GM18520 (cell line): Measurements from ENCODE around the gene EVI5.
"Not testable (repeated sequence)": the region's sequence is repeated elsewhere in the genome, so short reads cannot be mapped to it uniquely, and the experiment has no call there.

Source experiments
- ATAC-seq: cut with Tn5 transposase; IDR thresholded peaks from one replicate; pipeline ENCODE4 v1.9.1; 2021; ENCODE audit not compliant: unreplicated experiment

EVI5 gene

GRCh38 chr1:92749024-92749634, 35.8 kb downstream of the EVI5 start:
- ATAC-seq: no peak

GRCh38 chr1:92748138-92748537, 36.8 kb downstream of the EVI5 start:
- ATAC-seq: no peak

GRCh38 chr1:92747735-92748134, 37.2 kb downstream of the EVI5 start:
- no peak for ATAC-seq

GRCh38 chr1:92746255-92746654, 38.7 kb downstream of the EVI5 start:
- not testable (repeated sequence) for ATAC-seq

GRCh38 chr1:92743221-92743620, 41.7 kb downstream of the EVI5 start:
- ATAC-seq: no peak

- no peak for ATAC-seq
Observed at GRCh38 chr1:92739669-92740524, 45.0 kb downstream of the EVI5 start.

GRCh38 chr1:92736395-92736794, 48.5 kb downstream of the EVI5 start:
- no peak for ATAC-seq

- no peak for ATAC-seq
Observed at GRCh38 chr1:92730476-92730875, 54.4 kb downstream of the EVI5 start.

- ATAC-seq: no peak
Observed at GRCh38 chr1:92728697-92729096, 56.2 kb downstream of the EVI5 start.

- not testable (repeated sequence) for ATAC-seq
Observed at GRCh38 chr1:92723713-92724112, 61.2 kb downstream of the EVI5 start.

GRCh38 chr1:92721886-92722285, 63.0 kb downstream of the EVI5 start:
- ATAC-seq: no peak

- not testable (repeated sequence) for ATAC-seq
Observed at GRCh38 chr1:92721157-92721556, 63.8 kb downstream of the EVI5 start.

GRCh38 chr1:92715476-92715951, 69.4 kb downstream of the EVI5 start:
- ATAC-seq: not testable (repeated sequence)

- ATAC-seq: no peak
Observed at GRCh38 chr1:92713939-92714338, 71.0 kb downstream of the EVI5 start.

GRCh38 chr1:92711473-92712165, 73.3 kb downstream of the EVI5 start:
- no peak for ATAC-seq

- ATAC-seq: no peak
Observed at GRCh38 chr1:92709738-92710137, 75.2 kb downstream of the EVI5 start.

GRCh38 chr1:92708368-92708950, 76.4 kb downstream of the EVI5 start:
- ATAC-seq: no peak

- ATAC-seq: no peak
Observed at GRCh38 chr1:92707709-92708108, 77.2 kb downstream of the EVI5 start.

GRCh38 chr1:92707292-92707691, 77.6 kb downstream of the EVI5 start:
- ATAC-seq: no peak

GRCh38 chr1:92705446-92705845, 79.5 kb downstream of the EVI5 start:
- ATAC-seq: no peak

GRCh38 chr1:92701147-92701546, 83.8 kb downstream of the EVI5 start:
- ATAC-seq: no peak
